Left ventricle myocardium inferior (tissue), 1 donor: Measurements from ENCODE around the gene ADAMTS9. TPM values are rescaled to one million over a fixed set of nuclear protein-coding genes. Genes with fewer than 3 reads are reported as not detected.

Experiments
- DNase-seq: peaks from one replicate; pipeline ENCODE4 v3.0.0-alpha.2; 2020
- H3K27ac ChIP-seq: fragments of 200-600 bp; replicated peaks from 2 replicates; pipeline ENCODE4 v1.8.0; 2021
- H3K27me3 ChIP-seq: fragments of 200-600 bp; 2 replicates; pipeline ENCODE4 v1.8.0; 2021; ENCODE audit warnings: low read depth
- H3K36me3 ChIP-seq: fragments of 200-600 bp; 2 replicates; pipeline ENCODE4 v1.8.0; 2021
- H3K4me1 ChIP-seq: fragments of 200-600 bp; 2 replicates; pipeline ENCODE4 v1.8.0; 2021
- H3K4me3 ChIP-seq: fragments of 200-600 bp; 2 replicates; pipeline ENCODE4 v1.8.0; 2021; ENCODE audit warnings: mild to moderate bottlenecking, moderate library complexity
- H3K9me3 ChIP-seq: fragments of 200-600 bp; replicated peaks from 2 replicates; pipeline ENCODE4 v1.8.0; 2021
- CTCF ChIP-seq: fragments of 200-600 bp; IDR thresholded peaks from 2 replicates; pipeline ENCODE4 v1.8.0; 2021; ENCODE audit warnings: antibody characterized with exemption, mild to moderate bottlenecking, borderline replicate concordance
- intact Hi-C: fragments of 100-400 bp; cut with micrococcal nuclease; formaldehyde crosslinking; loops from one replicate; pipeline ENCODE4 v1.11.0; 2022
- total RNA-seq: library from RNA; stranded (reverse); fragmentation: NEBNext Ultra II Directional; extraction: Animal tissue kit (Norgen Biotek cat#: 25700); gene quantifications from one replicate; pipeline ENCODE4 v1.2.1, GENCODE V29; 2021
- donor health status: DM: no; HTN: yes; CAD: no; lungs with severe emphysema.

Gene ADAMTS9
- total RNA-seq, 1 donor from 2014 or later, result 14.7 TPM

- no peak for DNase-seq
- TF ChIP-seq CTCF, result no peak
- no peak overlapping the region for H3K4me3 ChIP-seq
- H3K36me3 ChIP-seq, result peaks cover 29% of the 10 kb centered on the region
- H3K27ac ChIP-seq, result no peak overlapping the region
- no peaks in the 10 kb centered on the region for H3K9me3 ChIP-seq
- H3K27me3 ChIP-seq, result no peaks in the 10 kb centered on the region
- H3K4me1 ChIP-seq, result peaks cover 80% of the 10 kb centered on the region
- intact Hi-C loops, result no loop called here
Observed at GRCh38 chr3:64673159-64673715, 14.6 kb downstream of the ADAMTS9 start.

GRCh38 chr3:64668582-64669510 lies 19.0 kb downstream of the ADAMTS9 start:
- intact Hi-C loops, result no loop called here
- H3K27ac ChIP-seq, result peak overlapping the region; percentile 57

GRCh38 chr3:64667887-64668581 lies 19.8 kb downstream of the ADAMTS9 start:
- DNase-seq, result peak; percentile 55
- peaks cover 74% of the 10 kb centered on the region for H3K4me1 ChIP-seq
- peak overlapping the region; percentile 23 for H3K4me3 ChIP-seq

More at GRCh38 chr3:64668582-64669510, 19.0 kb downstream of the ADAMTS9 start:
- DNase-seq, result no peak
- TF ChIP-seq CTCF, result no peak
- Histone ChIP-seq H3K9me3 (no peaks in the 10 kb centered on the region), H3K4me1 (peaks cover 74% of the 10 kb centered on the region), H3K27me3 (no peaks in the 10 kb centered on the region), H3K36me3 (peaks cover 14% of the 10 kb centered on the region), H3K4me3 (peak overlapping the region; percentile 23)

GRCh38 chr3:64667138-64667537 lies 20.7 kb downstream of the ADAMTS9 start:
- Histone ChIP-seq H3K27ac (peak overlapping the region; percentile 57), H3K36me3 (peaks cover 3% of the 10 kb centered on the region), H3K9me3 (peaks cover 6% of the 10 kb centered on the region), H3K27me3 (no peaks in the 10 kb centered on the region), H3K4me3 (peak overlapping the region; percentile 23), H3K4me1 (peaks cover 71% of the 10 kb centered on the region)
- DNase-seq, result no peak
- intact Hi-C loops, result no loop called here
- no peak for TF ChIP-seq CTCF

More at GRCh38 chr3:64667887-64668581, 19.8 kb downstream of the ADAMTS9 start:
- no peak for TF ChIP-seq CTCF
- H3K9me3 ChIP-seq, result no peaks in the 10 kb centered on the region
- H3K27ac ChIP-seq, result peak overlapping the region; percentile 57
- H3K27me3 ChIP-seq, result no peaks in the 10 kb centered on the region
- intact Hi-C loops, result no loop called here
- peaks cover 11% of the 10 kb centered on the region for H3K36me3 ChIP-seq

- intact Hi-C loops, result no loop called here
- Histone ChIP-seq H3K4me1 (peaks cover 67% of the 10 kb centered on the region), H3K4me3 (no peak overlapping the region), H3K9me3 (peaks cover 6% of the 10 kb centered on the region), H3K27me3 (no peaks in the 10 kb centered on the region), H3K27ac (peak overlapping the region; percentile 57), H3K36me3 (no peaks in the 10 kb centered on the region)
- DNase-seq, result no peak
- no peak for TF ChIP-seq CTCF
Observed at GRCh38 chr3:64666171-64666588, 21.6 kb downstream of the ADAMTS9 start.
